Activated T-cell treated with anti-CD3 and anti-CD28 coated beads, Interleukin-2, amount 50 U/mL, for 1 hour (primary cell): Measurements from ENCODE around the gene CP.
"Not testable (repeated sequence)": the region's sequence is repeated elsewhere in the genome, so short reads cannot be mapped to it uniquely, and the experiment has no call there.

Experiments
- DNase-seq: peaks from one replicate; pipeline ENCODE4 v3.0.0-alpha.2; 2020

Gene CP

GRCh38 chr3:149221783-149222517, at the start of gene CP:
Gene CP (minus strand): TSS chr3:149221829. CDS start chr3:149221792, 37 bp downstream.
- no peak for DNase-seq

- no peak for DNase-seq
Measured at GRCh38 chr3:149270180-149270579, 48.6 kb upstream of the CP start.

GRCh38 chr3:149269687-149270086, 48.1 kb upstream of the CP start:
- no peak for DNase-seq

GRCh38 chr3:149267565-149267964, 45.9 kb upstream of the CP start:
- no peak for DNase-seq

GRCh38 chr3:149266736-149267135, 45.1 kb upstream of the CP start:
- no peak for DNase-seq

- DNase-seq, result no peak
Measured at GRCh38 chr3:149263856-149264255, 42.2 kb upstream of the CP start.

- DNase-seq, result no peak
Measured at GRCh38 chr3:149258714-149259113, 37.1 kb upstream of the CP start.

- DNase-seq, result no peak
Measured at GRCh38 chr3:149258298-149258697, 36.7 kb upstream of the CP start.

- DNase-seq, result no peak
Measured at GRCh38 chr3:149252272-149252671, 30.6 kb upstream of the CP start.

GRCh38 chr3:149251186-149251585, 29.6 kb upstream of the CP start:
- DNase-seq, result no peak

- DNase-seq, result no peak
Measured at GRCh38 chr3:149247929-149248691, 26.5 kb upstream of the CP start.

GRCh38 chr3:149247008-149247710, 25.5 kb upstream of the CP start:
- no peak for DNase-seq

- DNase-seq, result no peak
Measured at GRCh38 chr3:149245738-149246451, 24.3 kb upstream of the CP start.

- no peak for DNase-seq
Measured at GRCh38 chr3:149243540-149243939, 21.9 kb upstream of the CP start.

- no peak for DNase-seq
Measured at GRCh38 chr3:149239357-149239936, 17.8 kb upstream of the CP start.

- DNase-seq, result not testable (repeated sequence)
Measured at GRCh38 chr3:149238268-149238667, 16.6 kb upstream of the CP start.

GRCh38 chr3:149235599-149236424, 14.2 kb upstream of the CP start:
- DNase-seq, result no peak

GRCh38 chr3:149234671-149235245, 13.1 kb upstream of the CP start:
- DNase-seq, result no peak

GRCh38 chr3:149233323-149233722, 11.7 kb upstream of the CP start:
- no peak for DNase-seq

GRCh38 chr3:149231871-149232270, 10.2 kb upstream of the CP start:
- DNase-seq, result no peak

GRCh38 chr3:149227591-149228268, 6.1 kb upstream of the CP start:
- no peak for DNase-seq
